Trophoblast cell (in vitro differentiated cells and primary cell): ENCODE measurements around the gene SIGLEC1.
A peak's percentile ranks its signal among the peaks of the same experiment; 100 is the strongest.

Experiments
- DNase-seq, 2 donors: peaks; one replicate each; pipeline ENCODE4 v3.0.0-alpha.2; 2016
- H2AFZ ChIP-seq: 2 replicates; pipeline ENCODE4 v1.6.1; 2013; ENCODE audit warnings: low read length, moderate library complexity, mild to moderate bottlenecking; ENCODE audit not compliant: insufficient read depth, poor library complexity
- H2AK5ac ChIP-seq: 2 replicates; pipeline ENCODE4 v1.6.1; 2013; ENCODE audit warnings: mild to moderate bottlenecking, low read length
- H2BK120ac ChIP-seq: 2 replicates; pipeline ENCODE4 v1.6.1; 2013; ENCODE audit warnings: low read length, mild to moderate bottlenecking, moderate library complexity; ENCODE audit not compliant: insufficient read depth, poor library complexity
- H2BK12ac ChIP-seq: 2 replicates; pipeline ENCODE4 v1.6.1; 2013; ENCODE audit warnings: mild to moderate bottlenecking, low read length, moderate library complexity
- H2BK5ac ChIP-seq: 2 replicates; pipeline ENCODE4 v1.6.1; 2013; ENCODE audit warnings: low read length, low read depth, moderate library complexity, mild to moderate bottlenecking; ENCODE audit not compliant: poor library complexity
- H3K14ac ChIP-seq: 2 replicates; pipeline ENCODE4 v1.6.1; 2013; ENCODE audit warnings: mild to moderate bottlenecking, low read length
- H3K18ac ChIP-seq: 2 replicates; pipeline ENCODE4 v1.6.1; 2013; ENCODE audit warnings: mild to moderate bottlenecking, low read length
- H3K23ac ChIP-seq: 2 replicates; pipeline ENCODE4 v1.6.1; 2013; ENCODE audit warnings: low read length
- H3K27ac ChIP-seq: 2 replicates; pipeline ENCODE4 v1.5.1; 2013; ENCODE audit warnings: low read depth, mild to moderate bottlenecking, inconsistent platforms, low read length, moderate library complexity
- H3K27me3 ChIP-seq: 2 replicates; pipeline ENCODE4 v1.6.1; 2013; ENCODE audit warnings: inconsistent platforms, mild to moderate bottlenecking, low read length, moderate library complexity; ENCODE audit not compliant: insufficient read depth
- H3K36me3 ChIP-seq, 2 experiments: 1 replicate in 1 of 2; 2 replicates in 1 of 2; pipeline ENCODE4 v1.6.1; 2013; ENCODE audit warnings: low read length in 2 of 2, mild to moderate bottlenecking in 2 of 2, moderate library complexity in 1 of 2; ENCODE audit not compliant: insufficient read depth in 2 of 2, control insufficient read depth in 1 of 2
- H3K4ac ChIP-seq: 2 replicates; pipeline ENCODE4 v1.6.1; 2013; ENCODE audit warnings: low read depth, mild to moderate bottlenecking, low read length, moderate library complexity
- H3K4me1 ChIP-seq, 2 experiments: 1 replicate in 1 of 2; 2 replicates in 1 of 2; pipeline ENCODE4 v1.6.1; 2013; ENCODE audit warnings: low read length in 2 of 2, mild to moderate bottlenecking in 2 of 2, moderate library complexity in 1 of 2; ENCODE audit not compliant: insufficient read depth in 2 of 2, control insufficient read depth in 1 of 2
- H3K4me2 ChIP-seq: 2 replicates; pipeline ENCODE4 v1.6.1; 2013; ENCODE audit warnings: inconsistent platforms, mild to moderate bottlenecking, low read length, moderate library complexity
- H3K4me3 ChIP-seq: 2 replicates; pipeline ENCODE4 v1.5.1; 2013; ENCODE audit warnings: mild to moderate bottlenecking, low read depth, low read length, inconsistent platforms
- H3K79me1 ChIP-seq: one replicate; pipeline ENCODE4 v1.6.1; 2013; ENCODE audit warnings: low read length
- H3K79me2 ChIP-seq: 2 replicates; pipeline ENCODE4 v1.6.1; 2013; ENCODE audit warnings: low read length, mild to moderate bottlenecking; ENCODE audit not compliant: control insufficient read depth, insufficient read depth, poor library complexity
- H3K9ac ChIP-seq: 2 replicates; pipeline ENCODE4 v1.6.1; 2013; ENCODE audit warnings: mild to moderate bottlenecking, low read length
- H3K9me3 ChIP-seq: 2 replicates; pipeline ENCODE4 v1.6.1; 2013; ENCODE audit warnings: low read depth, mild to moderate bottlenecking, control low read depth, inconsistent platforms, low read length; ENCODE audit not compliant: insufficient read depth
- H4K12ac ChIP-seq: 2 replicates; pipeline ENCODE4 v1.6.1; 2013; ENCODE audit warnings: low read depth, mild to moderate bottlenecking, low read length, moderate library complexity
- H4K8ac ChIP-seq: 2 replicates; pipeline ENCODE4 v1.6.1; 2013; ENCODE audit warnings: low read depth, mild to moderate bottlenecking, low read length, moderate library complexity
- H4K91ac ChIP-seq: one replicate; pipeline ENCODE4 v1.6.1; 2013; ENCODE audit warnings: low read depth, mild to moderate bottlenecking, low read length, moderate library complexity
- WGBS: extraction: QIAGEN DNeasy Blood & Tissue Kit; methylation state at CpG from one replicate; pipeline ENCODE4 v1.1.7; 2013; ENCODE audit warnings: missing lambda C conversion rate; ENCODE audit not compliant: insufficient read length, insufficient coverage; ENCODE audit errors: extremely low coverage; 5-methylcytosine and 5-hydroxymethylcytosine counted together

Gene SIGLEC1

DNA sequence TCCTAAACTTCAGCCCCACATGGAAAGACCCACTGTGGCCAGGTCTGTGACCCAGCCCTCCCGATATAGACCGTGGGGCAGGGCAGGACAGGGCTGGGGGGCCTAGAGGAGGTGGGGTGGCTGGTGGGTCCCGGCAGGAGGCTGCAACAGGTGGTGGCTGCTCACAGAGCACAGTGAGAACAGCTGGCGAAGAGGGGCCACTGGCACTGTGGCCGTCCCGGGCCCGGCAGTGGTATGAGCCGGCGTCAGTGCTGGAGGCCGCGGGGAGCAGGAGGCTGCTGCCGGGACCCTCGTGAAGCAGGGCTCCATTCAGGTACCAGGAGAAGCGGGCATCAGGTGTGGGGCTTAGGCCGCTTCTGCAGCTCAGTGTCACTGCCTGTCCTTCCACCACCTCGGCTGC lies 13.4 kb downstream of the SIGLEC1 start:
- H3K14ac ChIP-seq: no peak overlapping the region
- no peak overlapping the region for H2BK12ac ChIP-seq
- no CpG with 5 or more reads among the region's 16 CpGs for WGBS
- no peak overlapping the region for H4K12ac ChIP-seq
- no peaks in the 10 kb centered on the region for H3K79me2 ChIP-seq
- peaks cover 10 to 14% of the 10 kb centered on the region in 2 experiments for H3K4me1 ChIP-seq
- H3K18ac ChIP-seq: no peak overlapping the region
- no peaks in the 10 kb centered on the region for H3K36me3 ChIP-seq
- H2BK5ac ChIP-seq: no peak overlapping the region
- no peak overlapping the region for H2AFZ ChIP-seq
- no peak for DNase-seq
- H2AK5ac ChIP-seq: no peak overlapping the region
- no peak overlapping the region for H4K91ac ChIP-seq
- H3K9ac ChIP-seq: no peak overlapping the region
- no peak overlapping the region for H3K4ac ChIP-seq
- no peak overlapping the region for H3K27ac ChIP-seq
- H2BK120ac ChIP-seq: no peak overlapping the region
- no peak overlapping the region for H3K4me3 ChIP-seq
- H4K8ac ChIP-seq: no peak overlapping the region
- H3K4me2 ChIP-seq: no peak overlapping the region
- H3K27me3 ChIP-seq: no peaks in the 10 kb centered on the region
- peaks cover 4% of the 10 kb centered on the region for H3K9me3 ChIP-seq
- no peaks in the 10 kb centered on the region for H3K79me1 ChIP-seq
- no peak overlapping the region for H3K23ac ChIP-seq

DNA sequence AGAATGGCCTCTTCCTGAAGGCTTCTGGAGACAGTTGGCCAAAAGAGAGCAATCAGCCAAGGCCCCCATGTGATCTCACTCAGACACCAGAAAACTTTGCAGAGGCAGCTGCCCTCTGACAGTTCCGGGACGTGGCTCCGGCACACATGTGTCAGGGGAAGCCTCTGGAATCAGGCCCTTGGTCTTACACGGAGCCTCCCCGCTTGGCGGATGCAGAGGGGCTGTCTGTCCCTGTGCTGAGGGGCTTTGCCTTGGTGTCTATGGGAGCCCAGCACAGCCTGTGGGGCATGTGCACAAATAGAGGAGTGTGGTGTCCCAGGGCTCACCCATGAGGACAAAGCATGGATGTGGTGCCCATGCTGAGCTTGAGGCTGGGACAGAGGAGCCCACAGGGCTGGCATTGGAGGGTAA lies 13.8 kb downstream of the SIGLEC1 start:
- Histone ChIP-seq H3K36me3 (no peaks in the 10 kb centered on the region), H3K9ac (no peak overlapping the region), H2AFZ (no peak overlapping the region), H3K14ac (no peak overlapping the region), H3K4me1 (peaks cover 10 to 14% of the 10 kb centered on the region in 2 experiments), H3K4ac (no peak overlapping the region), H3K79me1 (no peaks in the 10 kb centered on the region), H4K91ac (no peak overlapping the region), H3K79me2 (no peaks in the 10 kb centered on the region), H2BK120ac (no peak overlapping the region), H3K4me2 (no peak overlapping the region), H3K4me3 (no peak overlapping the region), H2BK12ac (no peak overlapping the region), H3K27me3 (no peaks in the 10 kb centered on the region), H4K8ac (no peak overlapping the region), H2AK5ac (no peak overlapping the region), H3K27ac (no peak overlapping the region), H3K18ac (no peak overlapping the region), H3K23ac (no peak overlapping the region), H4K12ac (no peak overlapping the region), H2BK5ac (no peak overlapping the region), H3K9me3 (peaks cover 4% of the 10 kb centered on the region)
- DNase-seq: no peak
- WGBS: no CpG with 5 or more reads among the region's 6 CpGs

DNA sequence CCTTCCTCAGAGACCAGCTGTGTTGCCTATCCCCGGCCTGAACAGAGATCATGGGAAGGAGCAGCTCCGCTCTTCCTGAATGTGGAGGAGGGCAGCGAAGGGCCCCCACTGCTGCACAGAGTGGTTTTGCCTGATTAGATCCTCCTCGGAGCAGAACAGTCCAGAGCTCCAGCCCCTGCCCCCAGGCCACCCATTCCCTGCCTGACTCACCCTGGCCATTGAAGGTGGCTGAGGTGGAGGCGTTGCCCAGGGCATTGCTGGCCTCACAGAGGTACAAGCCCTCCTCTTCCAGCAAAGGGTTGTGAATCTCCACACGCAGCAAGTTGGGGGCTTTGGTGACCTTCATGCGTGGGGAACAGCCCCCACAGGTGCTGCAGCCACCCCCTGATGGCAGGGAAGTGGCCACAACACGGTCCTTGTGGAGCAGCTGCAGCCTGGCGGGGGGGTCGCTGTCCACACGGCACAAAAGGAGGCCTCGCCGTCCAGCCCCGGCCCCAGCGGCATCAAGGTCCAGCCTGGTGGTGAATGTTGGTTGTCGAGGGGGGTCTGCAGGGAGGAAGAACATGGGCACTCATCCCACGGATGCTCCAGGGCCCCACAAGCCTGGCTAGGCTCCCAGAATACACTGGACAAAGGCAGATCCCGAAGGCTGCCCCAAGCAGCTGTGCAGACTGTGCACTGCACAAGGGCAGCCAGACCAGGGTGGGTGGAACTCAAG lies 14.7 kb downstream of the SIGLEC1 start:
- H3K27ac ChIP-seq: no peak overlapping the region
- H3K9ac ChIP-seq: no peak overlapping the region
- H3K79me2 ChIP-seq: no peaks in the 10 kb centered on the region
- H3K79me1 ChIP-seq: no peaks in the 10 kb centered on the region
- no peak overlapping the region for H3K4ac ChIP-seq
- no peak overlapping the region for H2BK12ac ChIP-seq
- no peak overlapping the region for H3K14ac ChIP-seq
- H4K12ac ChIP-seq: no peak overlapping the region
- H2BK5ac ChIP-seq: no peak overlapping the region
- no CpG with 5 or more reads among the region's 18 CpGs for WGBS
- H3K18ac ChIP-seq: no peak overlapping the region
- H3K4me1 ChIP-seq: peaks cover 10 to 14% of the 10 kb centered on the region in 2 experiments
- no peak overlapping the region for H3K4me2 ChIP-seq
- no peak overlapping the region for H3K4me3 ChIP-seq
- H4K91ac ChIP-seq: no peak overlapping the region
- H3K23ac ChIP-seq: no peak overlapping the region
- no peak overlapping the region for H4K8ac ChIP-seq
- no peaks in the 10 kb centered on the region for H3K36me3 ChIP-seq
- no peak overlapping the region for H2AFZ ChIP-seq
- H2AK5ac ChIP-seq: no peak overlapping the region
- no peaks in the 10 kb centered on the region for H3K27me3 ChIP-seq
- no peaks in the 10 kb centered on the region for H3K9me3 ChIP-seq
- no peak overlapping the region for H2BK120ac ChIP-seq
- peak; percentile 67 to 77 for DNase-seq

DNA sequence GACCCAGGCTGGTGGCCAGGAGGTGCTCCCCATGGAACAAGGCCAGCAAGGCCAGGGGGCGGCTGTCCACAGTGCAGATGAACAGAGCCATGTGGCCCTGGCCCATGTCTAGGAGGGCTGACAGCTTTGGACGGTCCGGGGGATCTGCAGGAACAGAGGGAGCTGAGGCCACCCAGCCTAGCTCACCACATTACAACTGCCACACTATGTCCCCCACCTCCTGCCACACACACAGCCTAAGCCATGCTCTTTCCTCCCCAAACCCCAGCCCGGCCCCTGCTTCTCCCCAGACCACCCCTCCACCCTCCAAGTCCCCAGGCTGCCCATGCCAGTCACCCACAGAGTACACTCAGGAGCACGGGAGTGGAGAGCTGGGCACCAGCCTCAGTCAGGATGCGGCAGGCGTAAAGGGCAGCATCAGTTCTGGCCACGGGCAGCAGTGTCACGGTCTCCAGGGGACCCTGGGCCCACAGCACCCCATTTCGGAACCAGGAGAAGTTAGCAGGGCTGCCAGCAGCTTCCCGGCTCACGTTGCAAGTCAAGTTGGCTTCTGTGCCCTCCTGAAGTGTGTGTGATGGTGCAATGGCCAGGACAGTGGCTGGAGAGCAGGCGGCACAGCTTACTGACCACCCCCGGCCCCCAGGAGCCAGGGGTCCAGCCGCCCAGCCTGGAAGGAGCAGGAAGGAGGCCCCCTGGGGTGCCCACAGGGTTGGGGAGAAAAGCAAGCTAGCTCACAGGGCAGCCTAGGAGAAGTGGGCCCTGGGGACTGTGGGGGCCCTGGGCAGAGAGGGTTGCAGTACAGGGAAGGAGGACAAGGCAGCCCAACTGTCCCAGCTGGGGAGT lies 15.4 kb downstream of the SIGLEC1 start:
- no peak overlapping the region for H4K12ac ChIP-seq
- no peaks in the 10 kb centered on the region for H3K36me3 ChIP-seq
- no peaks in the 10 kb centered on the region for H3K79me1 ChIP-seq
- no peak overlapping the region for H3K14ac ChIP-seq
- no peak overlapping the region for H3K4me2 ChIP-seq
- H3K27me3 ChIP-seq: no peaks in the 10 kb centered on the region
- no peak for DNase-seq
- H2AFZ ChIP-seq: no peak overlapping the region
- no peak overlapping the region for H2BK120ac ChIP-seq
- H3K9ac ChIP-seq: no peak overlapping the region
- no peak overlapping the region for H2AK5ac ChIP-seq
- H3K27ac ChIP-seq: no peak overlapping the region
- no peak overlapping the region for H2BK5ac ChIP-seq
- peaks cover 10 to 14% of the 10 kb centered on the region in 2 experiments for H3K4me1 ChIP-seq
- no peak overlapping the region for H3K4me3 ChIP-seq
- H3K23ac ChIP-seq: no peak overlapping the region
- no CpG with 5 or more reads among the region's 15 CpGs for WGBS
- H4K91ac ChIP-seq: no peak overlapping the region
- no peaks in the 10 kb centered on the region for H3K9me3 ChIP-seq
- no peak overlapping the region for H3K4ac ChIP-seq
- no peaks in the 10 kb centered on the region for H3K79me2 ChIP-seq
- no peak overlapping the region for H4K8ac ChIP-seq
- H3K18ac ChIP-seq: no peak overlapping the region
- H2BK12ac ChIP-seq: no peak overlapping the region
